ENCODE measurements around the gene CORO2B. TPM values are rescaled to one million over a fixed set of nuclear protein-coding genes. Genes with fewer than 3 reads are reported as not detected.

The CORO2B gene
- total and polyA plus RNA-seq, 2 experiments from 2014 or later, result 1.6 to 4.6 TPM

DNA sequence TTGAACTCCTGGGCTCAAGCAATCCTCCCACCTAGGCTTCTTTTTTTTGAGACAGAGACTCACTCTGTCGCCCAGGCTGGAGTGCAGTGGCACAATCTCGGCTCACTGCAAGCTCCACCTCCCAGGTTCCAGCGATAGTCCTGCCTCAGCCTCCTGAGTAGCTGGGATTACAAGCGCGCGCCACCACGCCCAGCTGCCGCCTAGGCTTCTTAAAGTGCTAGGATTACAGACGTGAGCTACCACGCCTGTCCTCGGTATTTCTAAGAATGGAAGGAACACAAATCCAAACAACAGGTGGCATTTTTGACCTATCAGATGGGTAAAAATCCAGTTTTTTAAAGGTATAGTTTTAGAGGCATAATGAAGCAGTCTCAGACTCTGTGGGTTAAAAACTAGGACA is 128.1 kb downstream of the CORO2B start (continued):
- TF ChIP-seq, protein P1, sequence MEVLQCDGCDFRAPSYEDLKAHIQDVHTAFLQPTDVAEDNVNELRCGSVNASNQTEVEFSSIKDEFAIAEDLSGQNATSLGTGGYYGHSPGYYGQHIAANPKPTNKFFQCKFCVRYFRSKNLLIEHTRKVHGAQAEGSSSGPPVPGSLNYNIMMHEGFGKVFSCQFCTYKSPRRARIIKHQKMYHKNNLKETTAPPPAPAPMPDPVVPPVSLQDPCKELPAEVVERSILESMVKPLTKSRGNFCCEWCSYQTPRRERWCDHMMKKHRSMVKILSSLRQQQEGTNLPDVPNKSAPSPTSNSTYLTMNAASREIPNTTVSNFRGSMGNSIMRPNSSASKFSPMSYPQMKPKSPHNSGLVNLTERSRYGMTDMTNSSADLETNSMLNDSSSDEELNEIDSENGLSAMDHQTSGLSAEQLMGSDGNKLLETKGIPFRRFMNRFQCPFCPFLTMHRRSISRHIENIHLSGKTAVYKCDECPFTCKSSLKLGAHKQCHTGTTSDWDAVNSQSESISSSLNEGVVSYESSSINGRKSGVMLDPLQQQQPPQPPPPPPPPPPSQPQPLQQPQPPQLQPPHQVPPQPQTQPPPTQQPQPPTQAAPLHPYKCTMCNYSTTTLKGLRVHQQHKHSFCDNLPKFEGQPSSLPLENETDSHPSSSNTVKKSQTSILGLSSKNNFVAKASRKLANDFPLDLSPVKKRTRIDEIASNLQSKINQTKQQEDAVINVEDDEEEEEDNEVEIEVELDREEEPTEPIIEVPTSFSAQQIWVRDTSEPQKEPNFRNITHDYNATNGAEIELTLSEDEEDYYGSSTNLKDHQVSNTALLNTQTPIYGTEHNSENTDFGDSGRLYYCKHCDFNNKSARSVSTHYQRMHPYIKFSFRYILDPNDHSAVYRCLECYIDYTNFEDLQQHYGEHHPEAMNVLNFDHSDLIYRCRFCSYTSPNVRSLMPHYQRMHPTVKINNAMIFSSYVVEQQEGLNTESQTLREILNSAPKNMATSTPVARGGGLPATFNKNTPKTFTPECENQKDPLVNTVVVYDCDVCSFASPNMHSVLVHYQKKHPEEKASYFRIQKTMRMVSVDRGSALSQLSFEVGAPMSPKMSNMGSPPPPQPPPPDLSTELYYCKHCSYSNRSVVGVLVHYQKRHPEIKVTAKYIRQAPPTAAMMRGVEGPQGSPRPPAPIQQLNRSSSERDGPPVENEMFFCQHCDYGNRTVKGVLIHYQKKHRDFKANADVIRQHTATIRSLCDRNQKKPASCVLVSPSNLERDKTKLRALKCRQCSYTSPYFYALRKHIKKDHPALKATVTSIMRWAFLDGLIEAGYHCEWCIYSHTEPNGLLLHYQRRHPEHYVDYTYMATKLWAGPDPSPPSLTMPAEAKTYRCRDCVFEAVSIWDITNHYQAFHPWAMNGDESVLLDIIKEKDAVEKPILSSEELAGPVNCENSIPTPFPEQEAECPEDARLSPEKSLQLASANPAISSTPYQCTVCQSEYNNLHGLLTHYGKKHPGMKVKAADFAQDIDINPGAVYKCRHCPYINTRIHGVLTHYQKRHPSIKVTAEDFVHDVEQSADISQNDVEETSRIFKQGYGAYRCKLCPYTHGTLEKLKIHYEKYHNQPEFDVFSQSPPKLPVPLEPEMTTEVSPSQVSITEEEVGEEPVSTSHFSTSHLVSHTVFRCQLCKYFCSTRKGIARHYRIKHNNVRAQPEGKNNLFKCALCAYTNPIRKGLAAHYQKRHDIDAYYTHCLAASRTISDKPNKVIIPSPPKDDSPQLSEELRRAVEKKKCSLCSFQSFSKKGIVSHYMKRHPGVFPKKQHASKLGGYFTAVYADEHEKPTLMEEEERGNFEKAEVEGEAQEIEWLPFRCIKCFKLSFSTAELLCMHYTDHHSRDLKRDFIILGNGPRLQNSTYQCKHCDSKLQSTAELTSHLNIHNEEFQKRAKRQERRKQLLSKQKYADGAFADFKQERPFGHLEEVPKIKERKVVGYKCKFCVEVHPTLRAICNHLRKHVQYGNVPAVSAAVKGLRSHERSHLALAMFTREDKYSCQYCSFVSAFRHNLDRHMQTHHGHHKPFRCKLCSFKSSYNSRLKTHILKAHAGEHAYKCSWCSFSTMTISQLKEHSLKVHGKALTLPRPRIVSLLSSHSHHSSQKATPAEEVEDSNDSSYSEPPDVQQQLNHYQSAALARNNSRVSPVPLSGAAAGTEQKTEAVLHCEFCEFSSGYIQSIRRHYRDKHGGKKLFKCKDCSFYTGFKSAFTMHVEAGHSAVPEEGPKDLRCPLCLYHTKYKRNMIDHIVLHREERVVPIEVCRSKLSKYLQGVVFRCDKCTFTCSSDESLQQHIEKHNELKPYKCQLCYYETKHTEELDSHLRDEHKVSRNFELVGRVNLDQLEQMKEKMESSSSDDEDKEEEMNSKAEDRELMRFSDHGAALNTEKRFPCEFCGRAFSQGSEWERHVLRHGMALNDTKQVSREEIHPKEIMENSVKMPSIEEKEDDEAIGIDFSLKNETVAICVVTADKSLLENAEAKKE (CRISPR knock-in tag; IDR thresholded peaks at IDR 0.05), result no peak
- TF ChIP-seq, protein P2, sequence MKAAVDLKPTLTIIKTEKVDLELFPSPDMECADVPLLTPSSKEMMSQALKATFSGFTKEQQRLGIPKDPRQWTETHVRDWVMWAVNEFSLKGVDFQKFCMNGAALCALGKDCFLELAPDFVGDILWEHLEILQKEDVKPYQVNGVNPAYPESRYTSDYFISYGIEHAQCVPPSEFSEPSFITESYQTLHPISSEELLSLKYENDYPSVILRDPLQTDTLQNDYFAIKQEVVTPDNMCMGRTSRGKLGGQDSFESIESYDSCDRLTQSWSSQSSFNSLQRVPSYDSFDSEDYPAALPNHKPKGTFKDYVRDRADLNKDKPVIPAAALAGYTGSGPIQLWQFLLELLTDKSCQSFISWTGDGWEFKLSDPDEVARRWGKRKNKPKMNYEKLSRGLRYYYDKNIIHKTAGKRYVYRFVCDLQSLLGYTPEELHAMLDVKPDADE (IDR thresholded peaks at IDR 0.05), result no peak
- TF ChIP-seq POLR2AphosphoS5 (IDR thresholded peaks at IDR 0.05; ENCODE audit: low read depth) (no peak), NANOG (IDR thresholded peaks at IDR 0.05; ENCODE audit: borderline replicate concordance) (no peak), JUNB (IDR thresholded peaks at IDR 0.05; ENCODE audit: unreplicated experiment) (no peak)

DNA sequence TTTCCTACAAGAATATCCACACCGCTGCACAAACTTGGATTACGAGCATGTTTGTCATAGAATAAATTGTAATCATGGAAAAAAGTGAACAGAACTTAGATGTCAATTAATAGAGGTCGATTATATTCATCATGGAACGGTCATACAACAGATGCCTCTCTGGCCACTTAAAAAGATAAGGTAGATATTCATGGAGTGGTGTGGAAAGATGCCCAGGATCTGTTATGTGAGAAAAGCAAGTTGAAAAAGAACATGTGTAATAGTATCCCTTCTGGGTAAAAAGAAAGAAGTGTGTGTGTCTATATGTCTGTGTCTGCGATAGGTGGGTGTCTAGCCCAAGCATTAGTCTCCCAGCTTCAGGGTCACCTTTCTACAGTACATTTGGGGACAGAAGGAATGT is 128.6 kb downstream of the CORO2B start:
- H3F3A ChIP-seq (replicated peaks; ENCODE audit: low read depth), result no peaks in the 10 kb centered on the region
- H3K9me3 Mint-ChIP-seq, result no peaks in the 10 kb centered on the region
- H4K20me1 ChIP-seq (replicated peaks; ENCODE audit: insufficient read depth), result no peaks in the 10 kb centered on the region
- peaks cover 6% of the 10 kb centered on the region for H3K4me1 Mint-ChIP-seq
- H3K27me3 Mint-ChIP-seq (ENCODE audit: insufficient read depth, low read depth, poor library complexity), result peaks cover 2% of the 10 kb centered on the region
- no peak overlapping the region for H3K4me2 ChIP-seq
- no peak overlapping the region for H3K27ac ChIP-seq (ENCODE audit: low read depth)
- H3K4me3 ChIP-seq, result no peak overlapping the region
- no peaks in the 10 kb centered on the region for H3K36me3 ChIP-seq (ENCODE audit: insufficient read depth)
- ATAC-seq (no peak), DNase-seq (ENCODE audit: low spot score) (no peak)
- no peaks in the 10 kb centered on the region for H3K27me3 ChIP-seq (ENCODE audit: insufficient read depth)
- no peaks in the 10 kb centered on the region; the same call in 2 of the 3 replicates for H3K36me3 Mint-ChIP-seq (ENCODE audit: low read depth)
- no peaks in the 10 kb centered on the region for H3K4me1 ChIP-seq (ENCODE audit: insufficient read depth)
- no peak overlapping the region for H3K4me3 Mint-ChIP-seq
- no peaks in the 10 kb centered on the region for H3K79me2 ChIP-seq (replicated peaks; ENCODE audit: insufficient read depth)
- H3K9me2 ChIP-seq (ENCODE audit: insufficient read depth), result no peaks in the 10 kb centered on the region
- H3K27ac Mint-ChIP-seq, result no peak overlapping the region
- no peak overlapping the region for H2AFZ ChIP-seq
- TF ChIP-seq, protein P2 (IDR thresholded peaks at IDR 0.05), result no peak
- TF ChIP-seq NANOG (IDR thresholded peaks at IDR 0.05; ENCODE audit: borderline replicate concordance) (no peak), ZNF114 (CRISPR knock-in tag; IDR thresholded peaks at IDR 0.05) (no peak), POLR2AphosphoS5 (IDR thresholded peaks at IDR 0.05; ENCODE audit: low read depth) (no peak), EZH2 (IDR thresholded peaks at IDR 0.05; ENCODE audit: low read depth, unreplicated experiment) (no peak), STAT1 (IDR thresholded peaks at IDR 0.05; ENCODE audit: unreplicated experiment) (no peak), JUNB (IDR thresholded peaks at IDR 0.05; ENCODE audit: unreplicated experiment) (no peak), CREB1 (CRISPR knock-in tag; IDR thresholded peaks at IDR 0.05; ENCODE audit: low read depth) (no peak)
- TF ChIP-seq, protein P3, sequence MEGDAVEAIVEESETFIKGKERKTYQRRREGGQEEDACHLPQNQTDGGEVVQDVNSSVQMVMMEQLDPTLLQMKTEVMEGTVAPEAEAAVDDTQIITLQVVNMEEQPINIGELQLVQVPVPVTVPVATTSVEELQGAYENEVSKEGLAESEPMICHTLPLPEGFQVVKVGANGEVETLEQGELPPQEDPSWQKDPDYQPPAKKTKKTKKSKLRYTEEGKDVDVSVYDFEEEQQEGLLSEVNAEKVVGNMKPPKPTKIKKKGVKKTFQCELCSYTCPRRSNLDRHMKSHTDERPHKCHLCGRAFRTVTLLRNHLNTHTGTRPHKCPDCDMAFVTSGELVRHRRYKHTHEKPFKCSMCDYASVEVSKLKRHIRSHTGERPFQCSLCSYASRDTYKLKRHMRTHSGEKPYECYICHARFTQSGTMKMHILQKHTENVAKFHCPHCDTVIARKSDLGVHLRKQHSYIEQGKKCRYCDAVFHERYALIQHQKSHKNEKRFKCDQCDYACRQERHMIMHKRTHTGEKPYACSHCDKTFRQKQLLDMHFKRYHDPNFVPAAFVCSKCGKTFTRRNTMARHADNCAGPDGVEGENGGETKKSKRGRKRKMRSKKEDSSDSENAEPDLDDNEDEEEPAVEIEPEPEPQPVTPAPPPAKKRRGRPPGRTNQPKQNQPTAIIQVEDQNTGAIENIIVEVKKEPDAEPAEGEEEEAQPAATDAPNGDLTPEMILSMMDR (conservative IDR thresholded peaks at IDR 0.05; ENCODE audit: low read depth in 2 of 2), result no peak
- TF ChIP-seq, protein P4, sequence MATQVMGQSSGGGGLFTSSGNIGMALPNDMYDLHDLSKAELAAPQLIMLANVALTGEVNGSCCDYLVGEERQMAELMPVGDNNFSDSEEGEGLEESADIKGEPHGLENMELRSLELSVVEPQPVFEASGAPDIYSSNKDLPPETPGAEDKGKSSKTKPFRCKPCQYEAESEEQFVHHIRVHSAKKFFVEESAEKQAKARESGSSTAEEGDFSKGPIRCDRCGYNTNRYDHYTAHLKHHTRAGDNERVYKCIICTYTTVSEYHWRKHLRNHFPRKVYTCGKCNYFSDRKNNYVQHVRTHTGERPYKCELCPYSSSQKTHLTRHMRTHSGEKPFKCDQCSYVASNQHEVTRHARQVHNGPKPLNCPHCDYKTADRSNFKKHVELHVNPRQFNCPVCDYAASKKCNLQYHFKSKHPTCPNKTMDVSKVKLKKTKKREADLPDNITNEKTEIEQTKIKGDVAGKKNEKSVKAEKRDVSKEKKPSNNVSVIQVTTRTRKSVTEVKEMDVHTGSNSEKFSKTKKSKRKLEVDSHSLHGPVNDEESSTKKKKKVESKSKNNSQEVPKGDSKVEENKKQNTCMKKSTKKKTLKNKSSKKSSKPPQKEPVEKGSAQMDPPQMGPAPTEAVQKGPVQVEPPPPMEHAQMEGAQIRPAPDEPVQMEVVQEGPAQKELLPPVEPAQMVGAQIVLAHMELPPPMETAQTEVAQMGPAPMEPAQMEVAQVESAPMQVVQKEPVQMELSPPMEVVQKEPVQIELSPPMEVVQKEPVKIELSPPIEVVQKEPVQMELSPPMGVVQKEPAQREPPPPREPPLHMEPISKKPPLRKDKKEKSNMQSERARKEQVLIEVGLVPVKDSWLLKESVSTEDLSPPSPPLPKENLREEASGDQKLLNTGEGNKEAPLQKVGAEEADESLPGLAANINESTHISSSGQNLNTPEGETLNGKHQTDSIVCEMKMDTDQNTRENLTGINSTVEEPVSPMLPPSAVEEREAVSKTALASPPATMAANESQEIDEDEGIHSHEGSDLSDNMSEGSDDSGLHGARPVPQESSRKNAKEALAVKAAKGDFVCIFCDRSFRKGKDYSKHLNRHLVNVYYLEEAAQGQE (IDR thresholded peaks at IDR 0.05; ENCODE audit: unreplicated experiment), result no peak

All from GM23338 (cell line).